Measurements from ENCODE around the gene VOPP1. TPM values are rescaled to one million over a fixed set of nuclear protein-coding genes. Genes with fewer than 3 reads are reported as not detected.

The VOPP1 gene
- total and polyA plus RNA-seq, 2 donors (not counting 3 experiments of a cell fraction or from before 2014, with no cell fraction given), result 85.6 to 154 TPM

- no peak overlapping the region for H3K9ac ChIP-seq (replicated peaks; ENCODE audit: extremely low read depth, insufficient read depth, low read length)
- H4K20me1 ChIP-seq (replicated peaks; ENCODE audit: control insufficient read depth, extremely low read depth, insufficient read depth, low read length), result peaks cover 20% of the 10 kb centered on the region
- peaks cover 89% of the 10 kb centered on the region for H3K79me2 ChIP-seq (ENCODE audit: control insufficient read depth, insufficient read depth, low read length)
- TF ChIP-seq CTCF (IDR thresholded peaks at IDR 0.05; ENCODE audit: extremely low read depth in 1 of 2, insufficient read depth in 1 of 2, low read depth in 1 of 2, low read length in 2 of 2) (no peak), MYC (IDR thresholded peaks at IDR 0.05; ENCODE audit: low read depth, low read length) (no peak), POLR2A (IDR thresholded peaks at IDR 0.05; ENCODE audit: low read depth, low read length) (no peak), JUN (IDR thresholded peaks at IDR 0.05; ENCODE audit: borderline replicate concordance, insufficient read depth, insufficient read length, low read depth) (no peak), POLR2AphosphoS5 (IDR thresholded peaks at IDR 0.05; ENCODE audit: insufficient read depth, low read depth, low read length) (no peak)
- peaks cover 44% of the 10 kb centered on the region for H3K4me1 ChIP-seq (ENCODE audit: control insufficient read depth, extremely low read depth, insufficient read depth, low read length)
- BruUV-seq (replicated peaks), result no TSS peak
- no peaks in the 10 kb centered on the region for H3K9me3 ChIP-seq (replicated peaks; ENCODE audit: control insufficient read depth, insufficient read depth, low read length)
- dilution Hi-C loops (cut with MboI; ENCODE audit: extremely low pct_ligation_motif_present, low sequenced_read_pairs) (no loop called here), intact Hi-C loops (cut with micrococcal nuclease) (no loop called here)
- ChIA-PET CTCF (interaction anchor here (1.3 to 2.1 kb wide), 2 partner anchors 12 to 21 kb away, joined by 5 to 8 read pairs; no protein-coding TSS in a partner anchor), POLR2A (no interaction called here)
- no peak overlapping the region for H3K4me3 ChIP-seq (replicated peaks in 1 of 3; ENCODE audit: insufficient read depth in 1 of 3, low read depth in 1 of 3, low read length in 3 of 3)
- no peak overlapping the region for H2AFZ ChIP-seq (ENCODE audit: low read depth, low read length)
- H3K36me3 ChIP-seq (ENCODE audit: control insufficient read depth in 2 of 2, extremely low read depth in 1 of 2, insufficient read depth in 2 of 2, low read length in 2 of 2), result peaks cover 0 to 3% of the 10 kb centered on the region in 2 experiments
- no peaks in the 10 kb centered on the region for H3K9me1 ChIP-seq (replicated peaks; ENCODE audit: control insufficient read depth, extremely low read depth, insufficient read depth, low read length)
- no peak overlapping the region for H3K4me2 ChIP-seq (ENCODE audit: insufficient read depth, low read length)
- no peaks in the 10 kb centered on the region for H3K27me3 ChIP-seq (ENCODE audit: control insufficient read depth in 2 of 2, insufficient read depth in 2 of 2, low read length in 2 of 2)
- DNase-seq (ENCODE audit: low read depth, low spot score) (no peak), FAIRE-seq (no peak)
- H3K27ac ChIP-seq (ENCODE audit: insufficient read depth, low read depth, low read length), result no peak overlapping the region
These were observed 4.7 kb downstream of the VOPP1 start for GRCh38 chr7:55567571-55567970.

GRCh38 chr7:55565681-55566080 lies 6.6 kb downstream of the VOPP1 start:
- Histone ChIP-seq H3K36me3 (ENCODE audit: control insufficient read depth in 2 of 2, extremely low read depth in 1 of 2, insufficient read depth in 2 of 2, low read length in 2 of 2) (peaks cover 0 to 3% of the 10 kb centered on the region in 2 experiments), H3K4me3 (replicated peaks in 1 of 3; ENCODE audit: insufficient read depth in 1 of 3, low read depth in 1 of 3, low read length in 3 of 3) (no peak overlapping the region), H3K4me2 (ENCODE audit: insufficient read depth, low read length) (no peak overlapping the region), H3K27ac (ENCODE audit: insufficient read depth, low read depth, low read length) (no peak overlapping the region), H3K9me3 (replicated peaks; ENCODE audit: control insufficient read depth, insufficient read depth, low read length) (no peaks in the 10 kb centered on the region), H3K4me1 (ENCODE audit: control insufficient read depth, extremely low read depth, insufficient read depth, low read length) (peaks cover 42% of the 10 kb centered on the region), H3K9ac (replicated peaks; ENCODE audit: extremely low read depth, insufficient read depth, low read length) (no peak overlapping the region), H3K9me1 (replicated peaks; ENCODE audit: control insufficient read depth, extremely low read depth, insufficient read depth, low read length) (no peaks in the 10 kb centered on the region), H3K27me3 (ENCODE audit: control insufficient read depth in 2 of 2, insufficient read depth in 2 of 2, low read length in 2 of 2) (no peaks in the 10 kb centered on the region), H4K20me1 (replicated peaks; ENCODE audit: control insufficient read depth, extremely low read depth, insufficient read depth, low read length) (peaks cover 23% of the 10 kb centered on the region), H3K79me2 (ENCODE audit: control insufficient read depth, insufficient read depth, low read length) (peaks cover 99% of the 10 kb centered on the region), H2AFZ (ENCODE audit: low read depth, low read length) (no peak overlapping the region)
- ChIA-PET POLR2A (no interaction called here), CTCF (interaction anchor here (1.5 to 2.8 kb wide), 2 partner anchors 10 to 13 kb away, joined by 5 to 13 read pairs; no protein-coding TSS in a partner anchor)
- BruUV-seq (replicated peaks), result no TSS peak
- dilution Hi-C loops (cut with MboI; ENCODE audit: extremely low pct_ligation_motif_present, low sequenced_read_pairs), result no loop called here
- TF ChIP-seq EZH2 (IDR thresholded peaks at IDR 0.05; ENCODE audit: borderline replicate concordance, low read depth, low read length, severe bottlenecking), result no peak
- no peak for TF ChIP-seq MAX (IDR thresholded peaks at IDR 0.05; ENCODE audit: insufficient read depth, insufficient read length)
- TF ChIP-seq GATA2 (IDR thresholded peaks at IDR 0.05; ENCODE audit: insufficient read depth, insufficient read length, low read depth, low read length), result no peak
- no peak for TF ChIP-seq JUN (IDR thresholded peaks at IDR 0.05; ENCODE audit: borderline replicate concordance, insufficient read depth, insufficient read length, low read depth)
- TF ChIP-seq CTCF (IDR thresholded peaks at IDR 0.05; ENCODE audit: extremely low read depth in 1 of 2, insufficient read depth in 1 of 2, low read depth in 1 of 2, low read length in 2 of 2), result no peak
- TF ChIP-seq MYC (IDR thresholded peaks at IDR 0.05; ENCODE audit: low read depth, low read length), result no peak
- TF ChIP-seq FOS (IDR thresholded peaks at IDR 0.05; ENCODE audit: borderline replicate concordance, insufficient read depth, low read length), result no peak
- FAIRE-seq, result no peak
- no peak for DNase-seq (ENCODE audit: low read depth, low spot score)
- intact Hi-C loops (cut with micrococcal nuclease), result no loop called here
